Measurements from ENCODE around the gene USP6.
"Not testable (repeated sequence)": the region's sequence is repeated elsewhere in the genome, so short reads cannot be mapped to it uniquely, and the experiment has no call there.

Gene USP6

GRCh38 chr17:5122056-5122455 lies 6.2 kb downstream of the USP6 start:
- not testable (repeated sequence) for DNase-seq (ENCODE audit: low read depth in 2 of 2)

GRCh38 chr17:5122586-5123342 lies 6.9 kb downstream of the USP6 start:
- no peak for DNase-seq (ENCODE audit: low read depth in 2 of 2)

- DNase-seq (ENCODE audit: low read depth in 2 of 2): no peak
Observed at GRCh38 chr17:5123343-5124124, 7.7 kb downstream of the USP6 start.

- not testable (repeated sequence) for DNase-seq (ENCODE audit: low read depth in 2 of 2)
Observed at GRCh38 chr17:5124125-5124760, 8.4 kb downstream of the USP6 start.

- not testable (repeated sequence) for DNase-seq (ENCODE audit: low read depth in 2 of 2)
Observed at GRCh38 chr17:5124896-5125295, 9.1 kb downstream of the USP6 start.

- no peak for DNase-seq (ENCODE audit: low read depth in 2 of 2)
Observed at GRCh38 chr17:5126719-5127488, 11.1 kb downstream of the USP6 start.

GRCh38 chr17:5127910-5128309 lies 12.1 kb downstream of the USP6 start:
- no peak for DNase-seq (ENCODE audit: low read depth in 2 of 2)

- DNase-seq (ENCODE audit: low read depth in 2 of 2): not testable (repeated sequence)
Observed at GRCh38 chr17:5128387-5128786, 12.6 kb downstream of the USP6 start.

- no peak for DNase-seq (ENCODE audit: low read depth in 2 of 2)
Observed at GRCh38 chr17:5128905-5129535, 13.2 kb downstream of the USP6 start.

- DNase-seq (ENCODE audit: low read depth in 2 of 2): not testable (repeated sequence)
Observed at GRCh38 chr17:5129770-5130169, 13.9 kb downstream of the USP6 start.

GRCh38 chr17:5130261-5130660 lies 14.4 kb downstream of the USP6 start:
- not testable (repeated sequence) for DNase-seq (ENCODE audit: low read depth in 2 of 2)

- DNase-seq (ENCODE audit: low read depth in 2 of 2): not testable (repeated sequence)
Observed at GRCh38 chr17:5130687-5131086, 14.9 kb downstream of the USP6 start.

GRCh38 chr17:5131146-5131715 lies 15.4 kb downstream of the USP6 start:
- no peak for DNase-seq (ENCODE audit: low read depth in 2 of 2)

- not testable (repeated sequence) for DNase-seq (ENCODE audit: low read depth in 2 of 2)
Observed at GRCh38 chr17:5131799-5132502, 16.1 kb downstream of the USP6 start.

GRCh38 chr17:5132503-5133225 lies 16.8 kb downstream of the USP6 start:
- not testable (repeated sequence) for DNase-seq (ENCODE audit: low read depth in 2 of 2)

- no peak for DNase-seq (ENCODE audit: low read depth in 2 of 2)
Observed at GRCh38 chr17:5133311-5133710, 17.5 kb downstream of the USP6 start.

GRCh38 chr17:5133961-5134360 lies 18.1 kb downstream of the USP6 start:
- not testable (repeated sequence) for DNase-seq (ENCODE audit: low read depth in 2 of 2)

- not testable (repeated sequence) for DNase-seq (ENCODE audit: low read depth in 2 of 2)
Observed at GRCh38 chr17:5134571-5134970, 18.7 kb downstream of the USP6 start.

GRCh38 chr17:5135131-5135712 lies 19.4 kb downstream of the USP6 start:
- DNase-seq (ENCODE audit: low read depth in 2 of 2): not testable (repeated sequence)
